T-helper 17 cell (primary cell): ENCODE results near the gene IGSF23. TPM values are rescaled to one million over a fixed set of nuclear protein-coding genes. Genes with fewer than 3 reads are reported as not detected.
"Not testable (repeated sequence)": the region's sequence is repeated elsewhere in the genome, so short reads cannot be mapped to it uniquely, and the experiment has no call there.

Experiments used
- ATAC-seq: fragments of 150-1000 bp; cut with Tn5 transposase; 2 replicates; pipeline ENCODE4 v1.10.0; 2021; ENCODE audit warnings: mild to moderate bottlenecking, moderate library complexity
- DNase-seq, 3 donors: peaks; one replicate each; pipeline versions ENCODE4 v3.0.0 to v3.0.0-alpha.2; 2020 to 2021
- H3K9me3 ChIP-seq: one replicate; pipeline ENCODE4 v1.7.0; 2013; ENCODE audit warnings: low read length, mild to moderate bottlenecking; ENCODE audit not compliant: control insufficient read depth, poor library complexity, severe bottlenecking
- H3K27ac Mint-ChIP-seq: one replicate; pipeline ENCODE4 v1.8.0; 2022; ENCODE audit warnings: mild to moderate bottlenecking, moderate library complexity, mixed read lengths
- H3K27me3 Mint-ChIP-seq: one replicate; pipeline ENCODE4 v1.8.0; 2022; ENCODE audit warnings: mixed read lengths
- H3K36me3 Mint-ChIP-seq: one replicate; pipeline ENCODE4 v1.8.0; 2022; ENCODE audit warnings: low read depth, mixed read lengths
- H3K4me1 Mint-ChIP-seq: one replicate; pipeline ENCODE4 v1.8.0; 2022; ENCODE audit warnings: mild to moderate bottlenecking, mixed read lengths
- H3K4me3 Mint-ChIP-seq: one replicate; pipeline ENCODE4 v1.8.0; 2022; ENCODE audit warnings: mild to moderate bottlenecking, moderate library complexity, mixed read lengths
- total RNA-seq, 4 donors: library from RNA in 2 of 4; stranded (reverse) in 2 of 4; gene quantifications; one replicate each; pipeline ENCODE4 v1.2.3 and lab custom pipeline; 2022 to 2026

The IGSF23 gene
- total RNA-seq, 2 donors from 2014 or later, result not detected

GRCh38 chr19:44592451-44592890 lies 20.9 kb upstream of the IGSF23 start:
- no peaks in the 10 kb centered on the region for H3K36me3 Mint-ChIP-seq
- no peak for DNase-seq
- H3K27ac Mint-ChIP-seq, result no peak overlapping the region
- H3K9me3 ChIP-seq, result no peaks in the 10 kb centered on the region
- ATAC-seq, result no peak
- no peak overlapping the region for H3K4me3 Mint-ChIP-seq
- H3K27me3 Mint-ChIP-seq, result peaks cover 4% of the 10 kb centered on the region
- H3K4me1 Mint-ChIP-seq, result no peaks in the 10 kb centered on the region

DNA sequence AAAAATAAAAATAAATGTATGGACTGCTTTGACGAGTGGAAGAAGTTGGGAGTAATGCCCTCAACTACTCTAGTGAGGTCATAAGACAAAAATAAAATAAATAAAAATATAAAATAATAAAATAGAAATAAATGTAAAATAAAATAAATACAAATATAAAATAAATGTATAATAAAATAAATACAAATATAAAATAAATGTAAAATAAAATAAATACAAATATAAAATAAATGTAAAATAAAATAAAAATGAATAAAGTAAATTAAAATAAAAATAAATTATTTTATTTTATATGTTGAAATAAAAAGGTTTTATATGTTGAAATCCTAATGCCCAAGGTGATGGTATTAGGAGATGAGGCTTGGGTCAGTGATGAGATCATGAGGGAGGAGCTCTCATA lies 20.1 kb upstream of the IGSF23 start:
- no peak overlapping the region for H3K4me3 Mint-ChIP-seq
- peaks cover 4% of the 10 kb centered on the region for H3K27me3 Mint-ChIP-seq
- H3K9me3 ChIP-seq, result no peaks in the 10 kb centered on the region
- ATAC-seq, result no peak
- H3K4me1 Mint-ChIP-seq, result no peaks in the 10 kb centered on the region
- DNase-seq, result no peak
- no peaks in the 10 kb centered on the region for H3K36me3 Mint-ChIP-seq
- H3K27ac Mint-ChIP-seq, result no peak overlapping the region

- not testable (repeated sequence) for H3K27ac Mint-ChIP-seq, H3K4me3 Mint-ChIP-seq, DNase-seq, H3K9me3 ChIP-seq, H3K36me3 Mint-ChIP-seq, H3K27me3 Mint-ChIP-seq, H3K4me1 Mint-ChIP-seq, ATAC-seq
Observed at GRCh38 chr19:44593866-44594266, 19.5 kb upstream of the IGSF23 start.

DNA sequence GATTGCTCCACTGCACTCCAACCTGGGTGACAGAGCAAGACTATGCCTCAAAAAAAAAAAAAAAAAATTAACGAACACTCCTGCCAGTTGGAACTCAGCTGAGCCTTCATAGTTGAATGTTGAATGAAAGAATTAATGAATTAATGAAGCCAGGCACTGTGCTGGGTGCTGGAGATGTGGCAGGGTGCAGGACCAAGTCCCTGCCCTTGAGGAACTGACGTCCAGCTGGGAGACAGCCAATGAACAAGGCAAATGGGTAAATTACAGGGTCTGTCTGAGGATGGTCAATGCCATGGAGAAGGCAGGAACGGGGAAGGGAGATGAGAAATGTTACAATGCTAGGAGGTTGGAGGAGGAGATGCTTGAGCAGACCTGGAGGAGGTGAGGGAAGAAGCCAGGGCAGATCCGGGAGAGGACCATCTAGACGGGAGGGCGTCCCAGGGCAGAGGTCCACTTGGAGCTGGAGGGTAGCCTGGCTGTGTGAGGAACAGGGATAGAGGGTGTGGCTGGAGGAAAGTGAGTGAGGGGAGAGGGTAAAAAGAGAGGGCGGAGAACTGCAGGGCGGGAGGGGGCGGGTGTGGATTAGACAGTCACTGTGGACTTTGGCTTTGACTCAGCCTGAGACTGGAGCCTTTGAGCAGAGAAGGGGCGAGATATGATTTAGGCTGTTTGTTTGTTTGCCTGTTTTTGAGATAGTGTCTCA lies 16.8 kb upstream of the IGSF23 start:
- no peak for ATAC-seq
- DNase-seq, result no peak
- Mint-ChIP-seq H3K27ac (no peak overlapping the region), H3K4me1 (no peaks in the 10 kb centered on the region), H3K36me3 (no peaks in the 10 kb centered on the region), H3K27me3 (no peaks in the 10 kb centered on the region), H3K4me3 (no peak overlapping the region)
- no peaks in the 10 kb centered on the region for H3K9me3 ChIP-seq

DNA sequence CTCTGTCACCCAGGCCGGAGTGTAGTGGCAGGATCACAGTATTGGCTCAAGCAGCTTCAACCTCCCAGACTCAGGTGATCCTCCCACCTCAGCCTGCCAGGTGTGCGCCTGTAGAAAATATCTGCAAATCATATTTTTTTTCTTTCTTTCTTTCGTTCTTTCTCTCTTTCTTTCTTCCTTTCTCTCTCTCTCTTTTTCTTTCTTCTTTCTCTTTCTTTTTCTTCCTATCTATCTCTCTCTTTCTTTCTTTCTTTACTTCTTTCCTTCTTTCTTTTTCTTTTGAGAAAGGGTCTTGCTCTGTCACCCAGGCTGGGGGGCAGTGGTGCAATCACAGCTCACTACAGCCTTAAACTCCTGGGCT lies 16.3 kb upstream of the IGSF23 start:
- Mint-ChIP-seq H3K4me3 (no peak overlapping the region), H3K27me3 (no peaks in the 10 kb centered on the region), H3K4me1 (no peaks in the 10 kb centered on the region), H3K27ac (no peak overlapping the region), H3K36me3 (no peaks in the 10 kb centered on the region)
- H3K9me3 ChIP-seq, result no peaks in the 10 kb centered on the region
- DNase-seq (no peak), ATAC-seq (no peak)

- Mint-ChIP-seq H3K27me3 (no peaks in the 10 kb centered on the region), H3K27ac (no peak overlapping the region), H3K4me1 (no peaks in the 10 kb centered on the region), H3K36me3 (peaks cover 2% of the 10 kb centered on the region), H3K4me3 (no peak overlapping the region)
- H3K9me3 ChIP-seq, result no peaks in the 10 kb centered on the region
- DNase-seq (no peak), ATAC-seq (no peak)
Observed at GRCh38 chr19:44598355-44598754, 15.0 kb upstream of the IGSF23 start.

- no peak overlapping the region for H3K4me3 Mint-ChIP-seq
- H3K27me3 Mint-ChIP-seq, result no peaks in the 10 kb centered on the region
- no peak for ATAC-seq
- no peaks in the 10 kb centered on the region for H3K4me1 Mint-ChIP-seq
- no peak overlapping the region for H3K27ac Mint-ChIP-seq
- no peak for DNase-seq
- H3K9me3 ChIP-seq, result no peaks in the 10 kb centered on the region
- peaks cover 2% of the 10 kb centered on the region for H3K36me3 Mint-ChIP-seq
Observed at GRCh38 chr19:44598880-44599279, 14.5 kb upstream of the IGSF23 start.

GRCh38 chr19:44600466-44600865 lies 12.9 kb upstream of the IGSF23 start:
- peaks cover 4% of the 10 kb centered on the region for H3K27me3 Mint-ChIP-seq

GRCh38 chr19:44602081-44602480 lies 11.3 kb upstream of the IGSF23 start:
- no peak for DNase-seq
- H3K4me3 Mint-ChIP-seq, result no peak overlapping the region
- H3K9me3 ChIP-seq, result no peaks in the 10 kb centered on the region
- peaks cover 4% of the 10 kb centered on the region for H3K27me3 Mint-ChIP-seq
- no peak for ATAC-seq
- H3K36me3 Mint-ChIP-seq, result peaks cover 2% of the 10 kb centered on the region
- H3K4me1 Mint-ChIP-seq, result no peaks in the 10 kb centered on the region
- no peak overlapping the region for H3K27ac Mint-ChIP-seq

More at GRCh38 chr19:44600466-44600865, 12.9 kb upstream of the IGSF23 start:
- Mint-ChIP-seq H3K4me3 (no peak overlapping the region), H3K27ac (no peak overlapping the region), H3K4me1 (no peaks in the 10 kb centered on the region), H3K36me3 (peaks cover 2% of the 10 kb centered on the region)
- no peak for ATAC-seq
- DNase-seq, result no peak
- no peaks in the 10 kb centered on the region for H3K9me3 ChIP-seq

GRCh38 chr19:44603201-44603945 lies 10.0 kb upstream of the IGSF23 start:
- Mint-ChIP-seq H3K27ac (no peak overlapping the region), H3K27me3 (peaks cover 4% of the 10 kb centered on the region), H3K4me3 (no peak overlapping the region), H3K36me3 (peaks cover 2% of the 10 kb centered on the region), H3K4me1 (no peaks in the 10 kb centered on the region)
- H3K9me3 ChIP-seq, result no peaks in the 10 kb centered on the region
- DNase-seq, result no peak
- no peak for ATAC-seq

- DNase-seq (no peak), ATAC-seq (no peak)
- Mint-ChIP-seq H3K27me3 (peaks cover 9% of the 10 kb centered on the region), H3K27ac (no peak overlapping the region), H3K4me1 (no peaks in the 10 kb centered on the region), H3K4me3 (no peak overlapping the region), H3K36me3 (peaks cover 2% of the 10 kb centered on the region)
- H3K9me3 ChIP-seq, result no peaks in the 10 kb centered on the region
Observed at GRCh38 chr19:44604241-44604640, 9.1 kb upstream of the IGSF23 start.

DNA sequence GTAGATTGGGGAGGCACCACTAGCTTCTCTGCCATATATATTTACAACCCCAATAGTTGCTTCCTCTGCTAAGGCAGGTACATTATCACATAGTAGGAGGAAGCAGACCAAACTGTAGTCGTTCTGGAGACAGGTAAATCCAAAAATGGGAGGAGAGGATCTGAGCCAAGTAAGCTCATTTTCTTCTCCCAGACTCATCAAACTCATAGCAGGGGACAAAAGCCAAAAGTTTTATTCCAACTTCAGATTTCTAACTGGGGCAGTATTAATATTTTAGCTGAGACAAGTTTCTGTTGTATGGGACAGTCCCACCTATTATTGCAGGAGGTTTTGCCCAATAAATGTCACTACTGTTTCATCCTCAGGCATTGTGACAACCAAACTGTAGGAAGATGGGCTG lies 7.8 kb upstream of the IGSF23 start:
- Mint-ChIP-seq H3K4me1 (no peaks in the 10 kb centered on the region), H3K4me3 (no peak overlapping the region), H3K27me3 (peaks cover 15% of the 10 kb centered on the region), H3K36me3 (peaks cover 2% of the 10 kb centered on the region), H3K27ac (no peak overlapping the region)
- no peak for ATAC-seq
- no peak for DNase-seq
- no peaks in the 10 kb centered on the region for H3K9me3 ChIP-seq

DNA sequence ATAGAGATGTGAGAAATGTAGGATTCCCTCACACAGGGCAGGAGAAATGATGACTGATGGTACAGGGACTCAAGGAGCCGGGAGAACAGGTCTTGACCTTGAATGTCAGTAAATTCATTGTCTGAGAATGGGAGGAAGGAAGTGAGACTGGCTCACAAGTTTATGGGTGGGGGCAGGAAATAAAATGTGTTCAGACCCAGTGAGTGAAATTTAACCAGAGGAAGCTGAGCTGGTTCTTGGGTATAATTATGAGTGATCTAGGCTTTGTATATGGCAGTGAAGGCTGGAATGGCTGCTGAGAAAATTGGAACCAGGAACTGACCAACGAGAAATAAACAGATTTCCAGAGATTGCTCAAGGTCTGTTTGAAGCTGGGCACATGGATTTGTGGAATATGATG lies 6.3 kb upstream of the IGSF23 start:
- no peaks in the 10 kb centered on the region for H3K9me3 ChIP-seq
- Mint-ChIP-seq H3K4me3 (no peak overlapping the region), H3K4me1 (no peaks in the 10 kb centered on the region), H3K36me3 (peaks cover 2% of the 10 kb centered on the region), H3K27me3 (peaks cover 22% of the 10 kb centered on the region), H3K27ac (no peak overlapping the region)
- ATAC-seq, result no peak
- DNase-seq, result no peak

DNA sequence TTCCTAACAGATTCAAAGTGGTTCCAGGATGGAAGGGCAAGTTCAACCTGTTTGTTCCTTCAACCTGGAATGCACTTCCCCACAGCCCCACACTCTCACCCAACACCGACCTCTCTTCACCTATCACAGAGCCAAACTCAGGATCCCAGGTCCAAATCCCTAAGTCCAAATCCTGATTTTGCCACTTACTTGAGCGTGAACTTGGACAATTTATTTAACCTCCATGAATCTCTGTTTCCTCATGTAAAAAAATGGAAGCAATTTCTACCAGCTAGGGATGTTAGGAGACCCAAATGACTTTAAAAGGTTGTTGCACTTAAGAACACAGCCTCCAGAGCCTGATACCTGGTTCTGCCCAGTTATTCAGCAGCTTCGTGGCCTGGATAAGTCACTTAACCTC lies 5.4 kb upstream of the IGSF23 start:
- Mint-ChIP-seq H3K27ac (no peak overlapping the region), H3K27me3 (peaks cover 28% of the 10 kb centered on the region), H3K4me1 (no peaks in the 10 kb centered on the region), H3K4me3 (no peak overlapping the region), H3K36me3 (no peaks in the 10 kb centered on the region)
- H3K9me3 ChIP-seq, result no peaks in the 10 kb centered on the region
- ATAC-seq (no peak), DNase-seq (no peak)
